HG02642 (cell line): ENCODE measurements around the gene RSRC2.
A peak's percentile ranks its signal among the peaks of the same experiment; 100 is the strongest.
"Not testable (repeated sequence)": the region's sequence is repeated elsewhere in the genome, so short reads cannot be mapped to it uniquely, and the experiment has no call there.

ENCODE experiments used
- ATAC-seq: cut with Tn5 transposase; IDR thresholded peaks from one replicate; pipeline ENCODE4 v1.9.1; 2021; ENCODE audit warnings: mild to moderate bottlenecking; ENCODE audit not compliant: unreplicated experiment, poor library complexity

Gene RSRC2

GRCh38 chr12:122526683-122527477 is at the start of gene RSRC2, which contains the start of gene KNTC1:
Gene RSRC2 (minus strand): TSS chr12:122526936. CDS start chr12:122526853, 83 bp downstream.
Gene KNTC1 (plus strand): TSS chr12:122527249. CDS start chr12:122530064, 2,815 bp downstream.
- ATAC-seq, result peak; percentile 92

- no peak for ATAC-seq
These were observed 45.1 kb upstream of the RSRC2 start for GRCh38 chr12:122571821-122572220.

GRCh38 chr12:122570006-122570405 is 43.3 kb upstream of the RSRC2 start:
- ATAC-seq, result not testable (repeated sequence)

- ATAC-seq, result no peak
These were observed 42.6 kb upstream of the RSRC2 start for GRCh38 chr12:122569288-122569687.

GRCh38 chr12:122566816-122567215 is 40.1 kb upstream of the RSRC2 start:
- ATAC-seq, result not testable (repeated sequence)

GRCh38 chr12:122563361-122563760 is 36.6 kb upstream of the RSRC2 start:
- no peak for ATAC-seq

GRCh38 chr12:122560138-122560537 is 33.4 kb upstream of the RSRC2 start:
- no peak for ATAC-seq

- peak; percentile 57 for ATAC-seq
These were observed 32.3 kb upstream of the RSRC2 start for GRCh38 chr12:122558745-122559641.

- no peak for ATAC-seq
These were observed 20.6 kb upstream of the RSRC2 start for GRCh38 chr12:122547330-122547729.

- ATAC-seq, result peak; percentile 50
These were observed 19.1 kb upstream of the RSRC2 start for GRCh38 chr12:122545855-122546254.

GRCh38 chr12:122544537-122544936 is 17.8 kb upstream of the RSRC2 start:
- no peak for ATAC-seq

- no peak for ATAC-seq
These were observed 11.8 kb upstream of the RSRC2 start for GRCh38 chr12:122538496-122538895.

- ATAC-seq, result no peak
These were observed 10.3 kb upstream of the RSRC2 start for GRCh38 chr12:122537021-122537420.

- ATAC-seq, result no peak
These were observed 7.1 kb upstream of the RSRC2 start for GRCh38 chr12:122533856-122534255.

GRCh38 chr12:122528992-122529391 is 2.3 kb upstream of the RSRC2 start:
- ATAC-seq, result no peak

GRCh38 chr12:122528582-122528981 is 1.8 kb upstream of the RSRC2 start:
- no peak for ATAC-seq

GRCh38 chr12:122527478-122527944 is 775 bp upstream of the RSRC2 start:
- ATAC-seq, result no peak

GRCh38 chr12:122523846-122524718 is 2.7 kb downstream of the RSRC2 start:
- ATAC-seq, result no peak

GRCh38 chr12:122523280-122523679 is 3.5 kb downstream of the RSRC2 start:
- ATAC-seq, result no peak

- ATAC-seq, result no peak
These were observed 6.1 kb downstream of the RSRC2 start for GRCh38 chr12:122520676-122521075.
